H1 (cell line): ENCODE results near the gene LDAH. TPM values are rescaled to one million over a fixed set of nuclear protein-coding genes. Genes with fewer than 3 reads are reported as not detected.

Experiments
- BACH1 ChIP-seq: IDR thresholded peaks from 2 replicates; pipeline ENCODE4 v1.6.1; 2012; ENCODE audit warnings: low read length, improper control_type of control experiment
- CHD1 ChIP-seq: IDR thresholded peaks from 2 replicates; pipeline ENCODE4 v1.6.1; 2012; ENCODE audit warnings: low read depth, low read length, improper control_type of control experiment
- CREB1 ChIP-seq: IDR thresholded peaks from 2 replicates; pipeline ENCODE4 v1.6.1; 2012; ENCODE audit warnings: inconsistent platforms
- KDM1A ChIP-seq: fragments of 200-600, 300-600 bp; sonication (generic); IDR thresholded peaks from 2 replicates; pipeline ENCODE4 v1.7.1; 2016; ENCODE audit warnings: mild to moderate bottlenecking, low read length, borderline replicate concordance
- KDM4A ChIP-seq: IDR thresholded peaks from one replicate; pipeline ENCODE4 v1.7.1; 2012; ENCODE audit warnings: low read depth, mild to moderate bottlenecking, moderate library complexity, low read length, inconsistent platforms; ENCODE audit not compliant: severe bottlenecking
- USF2 ChIP-seq: IDR thresholded peaks from 2 replicates; pipeline ENCODE4 v1.6.1; 2011; ENCODE audit warnings: low read length, improper control_type of control experiment
- polyA plus RNA-seq, 7 experiments: library from polyadenylated mRNA; depleted of rRNA in 3 of 7; stranded (reverse) in 5 of 7; unstranded in 2 of 7; fragments of >200 nt in 5 of 7; fragments of 200-250 nt in 2 of 7; gene quantifications; 1 replicate in 5 of 7; 2 replicates in 1 of 7; 4 replicates in 1 of 7; pipeline versions ENCODE4 v1.2.1 to v1.2.3, GENCODE V29; 2011 to 2013; ENCODE audit warnings: missing spikeins in 2 of 7, mixed read lengths in 2 of 7
- total RNA-seq: library from RNA; stranded (reverse); fragmentation: NEBNext Ultra II Directional; extraction: Animal tissue kit (Norgen Biotek cat#: 25700); gene quantifications from 2 replicates; pipeline ENCODE4 v1.2.1, GENCODE V29; 2021

Gene LDAH
- total and polyA plus RNA-seq, 2 of the 8 experiments (the other 6 are each of a cell fraction or from before 2014, with no cell fraction given): 10.9 to 26.3 TPM

GRCh38 chr2:20728114-20728758 lies 94.7 kb downstream of the LDAH start (continued):
- no peak for TF ChIP-seq USF2
- TF ChIP-seq KDM1A: no peak
- no peak for TF ChIP-seq CHD1
- no peak for TF ChIP-seq KDM4A
- TF ChIP-seq BACH1: no peak
- no peak for TF ChIP-seq CREB1
